ENCODE measurements around the gene SIRT5.

GRCh38 chr6:13641315-13641714 is 66.9 kb downstream of the SIRT5 start:
- TF ChIP-seq CTCF (optimal IDR thresholded peaks at IDR 0.05 in 1 of 3, IDR thresholded peaks at IDR 0.05 in 1 of 3, conservative IDR thresholded peaks at IDR 0.05 in 1 of 3; ENCODE audit: extremely low read depth in 1 of 3, insufficient read depth in 2 of 3, low read length in 3 of 3) = no peak
- TF ChIP-seq EZH2 (IDR thresholded peaks at IDR 0.05; ENCODE audit: low read length) = no peak
